HCEC 1CT (cell line): ENCODE measurements around the gene SAMHD1.
A peak's percentile ranks its signal among the peaks of the same experiment; 100 is the strongest.
"Not testable (repeated sequence)": the region's sequence is repeated elsewhere in the genome, so short reads cannot be mapped to it uniquely, and the experiment has no call there.

Experiments used
- DNase-seq: peaks from one replicate; pipeline ENCODE4 v3.0.0-alpha.2; 2017

The SAMHD1 gene

GRCh38 chr20:36951198-36951978, at the start of gene SAMHD1:
Gene SAMHD1 (minus strand): TSS chr20:36951708. CDS start chr20:36951643, 65 bp downstream.
- DNase-seq: peak; percentile 98

GRCh38 chr20:37000171-37000570, 48.7 kb upstream of the SAMHD1 start:
- DNase-seq: not testable (repeated sequence)

- DNase-seq: no peak
These were observed 47.1 kb upstream of the SAMHD1 start for GRCh38 chr20:36998652-36999051.

- peak; percentile 22 for DNase-seq
These were observed 45.6 kb upstream of the SAMHD1 start for GRCh38 chr20:36997121-36997520.

GRCh38 chr20:36994221-36994620, 42.7 kb upstream of the SAMHD1 start:
- DNase-seq: not testable (repeated sequence)

GRCh38 chr20:36992802-36993334, 41.4 kb upstream of the SAMHD1 start:
- no peak for DNase-seq

- no peak for DNase-seq
These were observed 40.2 kb upstream of the SAMHD1 start for GRCh38 chr20:36991703-36992102.

- no peak for DNase-seq
These were observed 38.3 kb upstream of the SAMHD1 start for GRCh38 chr20:36989797-36990196.

- no peak for DNase-seq
These were observed 37.0 kb upstream of the SAMHD1 start for GRCh38 chr20:36988494-36988966.

GRCh38 chr20:36984257-36984638, 32.7 kb upstream of the SAMHD1 start:
- DNase-seq: no peak

GRCh38 chr20:36975099-36975818, 23.8 kb upstream of the SAMHD1 start:
- no peak for DNase-seq

- DNase-seq: no peak
These were observed 23.2 kb upstream of the SAMHD1 start for GRCh38 chr20:36974660-36975059.

GRCh38 chr20:36971103-36971502, 19.6 kb upstream of the SAMHD1 start:
- no peak for DNase-seq

- no peak for DNase-seq
These were observed 18.1 kb upstream of the SAMHD1 start for GRCh38 chr20:36969478-36970186.

- DNase-seq: no peak
These were observed 17.5 kb upstream of the SAMHD1 start for GRCh38 chr20:36969051-36969450.

- DNase-seq: no peak
These were observed 16.1 kb upstream of the SAMHD1 start for GRCh38 chr20:36967636-36968035.

GRCh38 chr20:36966965-36967364, 15.5 kb upstream of the SAMHD1 start:
- not testable (repeated sequence) for DNase-seq

- DNase-seq: not testable (repeated sequence)
These were observed 10.9 kb upstream of the SAMHD1 start for GRCh38 chr20:36962354-36962941.

GRCh38 chr20:36959242-36959641, 7.7 kb upstream of the SAMHD1 start:
- DNase-seq: no peak

- DNase-seq: no peak
These were observed 6.6 kb upstream of the SAMHD1 start for GRCh38 chr20:36957875-36958667.

GRCh38 chr20:36956674-36957073, 5.2 kb upstream of the SAMHD1 start:
- DNase-seq: no peak

- DNase-seq: no peak
These were observed 4.5 kb upstream of the SAMHD1 start for GRCh38 chr20:36956016-36956415.
